ENCODE results near the gene DCHS2.

Gene DCHS2

GRCh38 chr4:154414371-154414770 is 77.2 kb downstream of the DCHS2 start:
- no peak for DNase-seq
- H3K27me3 ChIP-seq (replicated peaks; ENCODE audit: control insufficient read depth, insufficient read depth, low read length, poor library complexity, severe bottlenecking), result peaks cover 14% of the 10 kb centered on the region
- H3K36me3 ChIP-seq (ENCODE audit: control insufficient read depth, insufficient read depth, low read length), result no peaks in the 10 kb centered on the region
- no peak overlapping the region for H3K27ac ChIP-seq (ENCODE audit: insufficient read depth, low read length, poor library complexity, severe bottlenecking)
- H3K4me3 ChIP-seq (ENCODE audit: insufficient read depth, low read depth, low read length, poor library complexity, severe bottlenecking), result no peak overlapping the region
- H3K4me1 ChIP-seq (ENCODE audit: control insufficient read depth, insufficient read depth, low read length, poor library complexity, severe bottlenecking), result no peaks in the 10 kb centered on the region
- H3K9me3 ChIP-seq (ENCODE audit: control insufficient read depth, low read length), result no peaks in the 10 kb centered on the region

- Histone ChIP-seq H3K27me3 (replicated peaks; ENCODE audit: control insufficient read depth, insufficient read depth, low read length, poor library complexity, severe bottlenecking) (no peaks in the 10 kb centered on the region), H3K9me3 (ENCODE audit: control insufficient read depth, low read length) (no peaks in the 10 kb centered on the region), H3K4me1 (ENCODE audit: control insufficient read depth, insufficient read depth, low read length, poor library complexity, severe bottlenecking) (no peaks in the 10 kb centered on the region), H3K4me3 (ENCODE audit: insufficient read depth, low read depth, low read length, poor library complexity, severe bottlenecking) (no peak overlapping the region), H3K36me3 (ENCODE audit: control insufficient read depth, insufficient read depth, low read length) (no peaks in the 10 kb centered on the region), H3K27ac (ENCODE audit: insufficient read depth, low read length, poor library complexity, severe bottlenecking) (no peak overlapping the region)
- DNase-seq, result no peak
Measured at GRCh38 chr4:154407443-154407842, 84.2 kb downstream of the DCHS2 start.

DNA sequence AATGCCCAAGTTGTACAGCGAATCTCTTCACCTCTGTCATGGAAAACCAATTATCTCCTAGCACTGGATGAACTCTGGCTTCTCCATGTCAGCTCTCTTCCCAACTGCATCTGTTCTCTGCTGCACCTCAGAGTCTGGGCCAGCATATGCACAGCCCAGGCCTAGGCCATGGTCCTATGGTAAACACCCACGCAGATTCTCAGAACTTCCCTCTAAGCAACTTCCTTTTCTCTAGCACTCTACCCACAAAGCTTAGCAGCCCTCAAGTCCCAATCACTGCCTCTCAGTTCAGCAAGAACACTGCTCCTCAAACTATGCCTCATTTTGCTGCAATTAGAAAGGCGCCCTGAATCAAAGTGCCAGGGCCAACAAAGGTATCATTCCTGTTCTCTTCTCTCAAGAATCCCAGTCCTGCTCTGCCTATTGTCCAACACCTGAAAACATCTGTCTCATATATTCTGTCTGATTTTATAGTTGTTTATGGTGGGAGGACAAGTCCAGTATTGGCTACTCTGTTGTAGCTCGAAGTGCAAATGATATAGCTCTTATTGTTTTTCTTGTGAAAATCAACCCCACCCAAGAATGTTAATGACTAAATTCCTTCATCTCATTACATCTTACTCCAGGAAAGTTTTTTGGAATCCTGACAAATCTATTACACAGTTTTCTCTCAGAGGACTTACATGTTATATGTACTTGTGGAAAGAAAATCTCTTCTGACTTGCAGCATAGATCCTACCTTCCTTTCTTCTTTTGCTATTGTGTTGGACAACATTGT is 85.4 kb downstream of the DCHS2 start:
- H3K27ac ChIP-seq (ENCODE audit: insufficient read depth, low read length, poor library complexity, severe bottlenecking), result no peak overlapping the region
- H3K36me3 ChIP-seq (ENCODE audit: control insufficient read depth, insufficient read depth, low read length), result no peaks in the 10 kb centered on the region
- H3K4me3 ChIP-seq (ENCODE audit: insufficient read depth, low read depth, low read length, poor library complexity, severe bottlenecking), result no peak overlapping the region
- H3K4me1 ChIP-seq (ENCODE audit: control insufficient read depth, insufficient read depth, low read length, poor library complexity, severe bottlenecking), result no peaks in the 10 kb centered on the region
- no peaks in the 10 kb centered on the region for H3K9me3 ChIP-seq (ENCODE audit: control insufficient read depth, low read length)
- DNase-seq, result no peak
- H3K27me3 ChIP-seq (replicated peaks; ENCODE audit: control insufficient read depth, insufficient read depth, low read length, poor library complexity, severe bottlenecking), result no peaks in the 10 kb centered on the region

DNA sequence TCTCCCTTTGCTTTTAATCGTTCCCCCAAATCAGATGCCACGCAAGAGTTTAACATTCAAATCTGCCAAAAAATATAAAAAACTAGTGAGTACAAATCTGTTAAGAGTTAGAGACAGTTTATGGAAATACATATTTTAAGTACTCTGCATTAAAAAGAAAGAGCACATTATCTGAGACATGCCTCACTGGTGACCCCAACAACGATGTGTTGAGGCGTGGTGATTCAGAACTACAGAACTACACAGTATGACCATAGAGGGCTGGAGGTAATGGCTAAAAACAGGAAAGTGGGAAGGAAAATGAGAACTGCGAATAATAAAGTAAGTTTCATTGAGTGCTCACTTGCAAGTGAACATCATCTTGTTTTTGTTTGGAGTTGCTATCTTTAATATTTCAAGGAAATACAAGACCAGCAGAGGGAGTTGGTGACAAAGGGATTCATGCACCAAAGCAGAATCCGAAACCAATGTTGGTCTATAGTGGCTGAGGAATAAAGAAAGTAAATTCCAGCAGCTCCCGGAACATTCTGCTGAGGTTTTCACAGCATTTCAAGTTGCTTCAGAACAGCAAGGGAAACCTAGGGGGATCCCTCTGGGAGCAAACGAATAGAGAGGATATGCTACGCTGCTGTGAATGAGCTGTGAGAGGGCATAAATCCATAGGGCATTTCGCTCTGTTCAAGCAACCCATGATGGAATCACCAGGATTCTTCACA is 92.2 kb downstream of the DCHS2 start:
- Histone ChIP-seq H3K4me1 (ENCODE audit: control insufficient read depth, insufficient read depth, low read length, poor library complexity, severe bottlenecking) (no peaks in the 10 kb centered on the region), H3K4me3 (ENCODE audit: insufficient read depth, low read depth, low read length, poor library complexity, severe bottlenecking) (no peak overlapping the region), H3K27ac (ENCODE audit: insufficient read depth, low read length, poor library complexity, severe bottlenecking) (no peak overlapping the region), H3K27me3 (replicated peaks; ENCODE audit: control insufficient read depth, insufficient read depth, low read length, poor library complexity, severe bottlenecking) (no peaks in the 10 kb centered on the region), H3K36me3 (ENCODE audit: control insufficient read depth, insufficient read depth, low read length) (no peaks in the 10 kb centered on the region), H3K9me3 (ENCODE audit: control insufficient read depth, low read length) (no peaks in the 10 kb centered on the region)
- DNase-seq, result no peak

DNA sequence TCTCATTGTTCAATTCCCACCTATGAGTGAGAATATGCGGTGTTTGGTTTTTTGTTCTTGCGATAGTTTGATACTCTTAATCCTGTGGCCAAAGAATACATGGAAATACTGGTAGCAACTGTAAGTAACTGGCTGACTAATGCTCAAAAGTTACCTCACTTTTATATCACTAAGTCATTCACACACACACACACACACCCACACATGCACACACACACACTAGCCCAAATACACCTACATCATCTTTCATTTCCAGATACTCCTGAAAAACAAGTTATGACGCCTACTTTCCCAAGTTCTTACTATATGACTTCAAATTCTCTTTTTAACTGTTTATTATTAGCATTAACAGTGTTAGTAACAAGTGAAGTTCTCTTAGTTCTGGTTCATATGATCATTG is 101.3 kb downstream of the DCHS2 start:
- no peak overlapping the region for H3K4me3 ChIP-seq (ENCODE audit: insufficient read depth, low read depth, low read length, poor library complexity, severe bottlenecking)
- no peaks in the 10 kb centered on the region for H3K4me1 ChIP-seq (ENCODE audit: control insufficient read depth, insufficient read depth, low read length, poor library complexity, severe bottlenecking)
- no peak overlapping the region for H3K27ac ChIP-seq (ENCODE audit: insufficient read depth, low read length, poor library complexity, severe bottlenecking)
- DNase-seq, result no peak
- H3K9me3 ChIP-seq (ENCODE audit: control insufficient read depth, low read length), result no peaks in the 10 kb centered on the region
- H3K36me3 ChIP-seq (ENCODE audit: control insufficient read depth, insufficient read depth, low read length), result no peaks in the 10 kb centered on the region
- no peaks in the 10 kb centered on the region for H3K27me3 ChIP-seq (replicated peaks; ENCODE audit: control insufficient read depth, insufficient read depth, low read length, poor library complexity, severe bottlenecking)

DNA sequence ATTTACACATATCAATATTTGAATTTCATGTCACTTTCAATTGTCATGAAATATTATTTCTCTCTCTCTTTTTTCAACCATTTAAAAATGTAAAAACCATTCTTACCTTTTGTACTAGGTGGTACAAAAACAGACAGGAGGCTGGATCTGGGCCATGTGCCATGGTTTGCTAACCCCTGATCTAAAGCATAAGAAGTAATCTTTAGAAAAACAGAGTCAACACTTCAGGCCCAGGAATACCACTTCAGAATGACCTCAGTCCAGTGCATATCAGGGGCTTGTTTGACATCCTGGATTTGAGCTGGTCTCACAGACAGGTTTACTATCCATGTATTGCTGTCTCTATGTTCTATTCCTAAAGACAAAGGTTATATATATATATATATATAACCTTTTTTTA is 102.5 kb downstream of the DCHS2 start:
- Histone ChIP-seq H3K9me3 (ENCODE audit: control insufficient read depth, low read length) (no peaks in the 10 kb centered on the region), H3K27ac (ENCODE audit: insufficient read depth, low read length, poor library complexity, severe bottlenecking) (no peak overlapping the region), H3K4me1 (ENCODE audit: control insufficient read depth, insufficient read depth, low read length, poor library complexity, severe bottlenecking) (no peaks in the 10 kb centered on the region), H3K4me3 (ENCODE audit: insufficient read depth, low read depth, low read length, poor library complexity, severe bottlenecking) (no peak overlapping the region), H3K27me3 (replicated peaks; ENCODE audit: control insufficient read depth, insufficient read depth, low read length, poor library complexity, severe bottlenecking) (no peaks in the 10 kb centered on the region), H3K36me3 (ENCODE audit: control insufficient read depth, insufficient read depth, low read length) (no peaks in the 10 kb centered on the region)
- no peak for DNase-seq

DNA sequence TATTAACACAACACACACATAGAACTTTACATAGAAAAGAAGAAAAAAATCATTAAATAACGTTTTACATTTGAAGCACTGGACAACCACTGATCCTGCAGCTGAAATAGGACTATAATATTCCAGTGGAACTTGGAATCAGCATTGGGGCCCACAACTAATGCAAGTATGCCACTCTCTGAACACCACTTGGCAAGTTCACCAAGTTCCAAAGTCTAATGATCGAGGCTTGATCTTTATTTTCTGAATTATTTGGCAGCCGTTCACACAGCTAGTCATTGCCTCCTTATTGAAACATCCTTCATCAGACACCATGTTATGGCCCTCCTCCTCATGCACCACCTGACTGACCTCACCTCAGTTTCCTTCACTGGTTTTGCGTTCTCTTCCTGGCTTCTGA is 107.6 kb downstream of the DCHS2 start:
- DNase-seq, result no peak
- Histone ChIP-seq H3K27me3 (replicated peaks; ENCODE audit: control insufficient read depth, insufficient read depth, low read length, poor library complexity, severe bottlenecking) (no peaks in the 10 kb centered on the region), H3K36me3 (ENCODE audit: control insufficient read depth, insufficient read depth, low read length) (no peaks in the 10 kb centered on the region), H3K4me3 (ENCODE audit: insufficient read depth, low read depth, low read length, poor library complexity, severe bottlenecking) (no peak overlapping the region), H3K4me1 (ENCODE audit: control insufficient read depth, insufficient read depth, low read length, poor library complexity, severe bottlenecking) (no peaks in the 10 kb centered on the region), H3K27ac (ENCODE audit: insufficient read depth, low read length, poor library complexity, severe bottlenecking) (no peak overlapping the region), H3K9me3 (ENCODE audit: control insufficient read depth, low read length) (no peaks in the 10 kb centered on the region)

DNA sequence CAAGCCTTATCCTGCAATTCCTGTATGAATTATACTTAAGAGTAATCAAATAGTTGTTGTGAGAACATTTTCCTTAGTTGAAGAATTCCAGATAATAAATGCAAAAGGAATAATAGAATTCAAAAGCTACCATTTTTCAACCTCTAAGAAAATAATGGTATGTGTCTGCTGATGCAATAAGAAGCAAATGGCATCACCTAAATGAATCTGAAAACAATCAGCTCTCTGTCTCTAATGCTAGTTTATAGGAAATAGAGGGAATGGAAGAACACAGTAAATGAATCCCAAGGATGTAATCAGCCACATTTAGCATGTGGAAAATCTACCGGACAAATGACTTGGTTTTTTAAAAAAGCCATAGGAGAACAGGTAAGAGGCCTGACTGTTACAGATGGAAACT is 115.1 kb downstream of the DCHS2 start:
- no peak for DNase-seq
- Histone ChIP-seq H3K9me3 (ENCODE audit: control insufficient read depth, low read length) (no peaks in the 10 kb centered on the region), H3K27me3 (replicated peaks; ENCODE audit: control insufficient read depth, insufficient read depth, low read length, poor library complexity, severe bottlenecking) (peaks cover 3% of the 10 kb centered on the region), H3K27ac (ENCODE audit: insufficient read depth, low read length, poor library complexity, severe bottlenecking) (no peak overlapping the region), H3K36me3 (ENCODE audit: control insufficient read depth, insufficient read depth, low read length) (no peaks in the 10 kb centered on the region), H3K4me3 (ENCODE audit: insufficient read depth, low read depth, low read length, poor library complexity, severe bottlenecking) (no peak overlapping the region), H3K4me1 (ENCODE audit: control insufficient read depth, insufficient read depth, low read length, poor library complexity, severe bottlenecking) (no peaks in the 10 kb centered on the region)

- no peaks in the 10 kb centered on the region for H3K9me3 ChIP-seq (ENCODE audit: control insufficient read depth, low read length)
- no peaks in the 10 kb centered on the region for H3K4me1 ChIP-seq (ENCODE audit: control insufficient read depth, insufficient read depth, low read length, poor library complexity, severe bottlenecking)
- DNase-seq, result no peak
- H3K27me3 ChIP-seq (replicated peaks; ENCODE audit: control insufficient read depth, insufficient read depth, low read length, poor library complexity, severe bottlenecking), result peaks cover 3% of the 10 kb centered on the region
- H3K4me3 ChIP-seq (ENCODE audit: insufficient read depth, low read depth, low read length, poor library complexity, severe bottlenecking), result no peak overlapping the region
- no peaks in the 10 kb centered on the region for H3K36me3 ChIP-seq (ENCODE audit: control insufficient read depth, insufficient read depth, low read length)
- H3K27ac ChIP-seq (ENCODE audit: insufficient read depth, low read length, poor library complexity, severe bottlenecking), result no peak overlapping the region
Measured at GRCh38 chr4:154368060-154368459, 123.5 kb downstream of the DCHS2 start.

DNA sequence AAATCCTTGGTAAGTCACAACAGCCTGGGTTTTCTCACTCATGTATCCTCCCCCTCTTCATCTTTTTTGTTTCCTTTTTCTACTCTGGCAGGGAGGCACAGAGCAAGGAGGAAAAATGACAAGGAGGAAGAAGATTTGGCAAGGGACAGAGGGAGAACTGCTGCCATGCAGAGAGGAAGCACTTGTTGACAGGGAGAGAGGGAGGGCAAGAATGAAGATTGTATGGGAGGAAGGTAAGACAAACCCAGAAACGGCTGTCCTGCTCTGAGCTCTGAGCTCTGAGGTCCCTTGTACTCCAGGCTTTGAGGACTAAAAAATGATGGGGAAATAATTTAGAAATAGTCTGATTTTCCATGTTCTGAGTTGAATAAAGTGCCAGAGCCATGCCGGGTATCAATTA is 123.9 kb downstream of the DCHS2 start:
- H3K36me3 ChIP-seq (ENCODE audit: control insufficient read depth, insufficient read depth, low read length), result no peaks in the 10 kb centered on the region
- no peak overlapping the region for H3K27ac ChIP-seq (ENCODE audit: insufficient read depth, low read length, poor library complexity, severe bottlenecking)
- H3K27me3 ChIP-seq (replicated peaks; ENCODE audit: control insufficient read depth, insufficient read depth, low read length, poor library complexity, severe bottlenecking), result peaks cover 2% of the 10 kb centered on the region
- no peaks in the 10 kb centered on the region for H3K4me1 ChIP-seq (ENCODE audit: control insufficient read depth, insufficient read depth, low read length, poor library complexity, severe bottlenecking)
- DNase-seq, result no peak
- H3K4me3 ChIP-seq (ENCODE audit: insufficient read depth, low read depth, low read length, poor library complexity, severe bottlenecking), result no peak overlapping the region
- H3K9me3 ChIP-seq (ENCODE audit: control insufficient read depth, low read length), result no peaks in the 10 kb centered on the region

Data from effector memory CD4-positive, alpha-beta T cell (primary cell).